ENCODE data around the gene GPR25. TPM values are rescaled to one million over a fixed set of nuclear protein-coding genes. Genes with fewer than 3 reads are reported as not detected.

GPR25 gene
- total RNA-seq, 1 experiment from 2014 or later, result not detected

- ChIA-PET POLR2A (no interaction called here), CTCF (interaction anchor here (0.6 to 5.1 kb wide), 22 partner anchors 8 to 357 kb away, joined by 3 to 33 read pairs (median 4); partner anchors contain the start of gene INAVA)
- no peak overlapping the region for H3K27ac Mint-ChIP-seq
- ATAC-seq, result peak; percentile 90
- no peaks in the 10 kb centered on the region for H3K27me3 Mint-ChIP-seq (ENCODE audit: low read depth)
- peaks cover 5% of the 10 kb centered on the region; the same call in 1 of the 2 replicates for H3K4me1 Mint-ChIP-seq
- no peak overlapping the region for H3K4me3 Mint-ChIP-seq
- no peaks in the 10 kb centered on the region for H3K9me3 Mint-ChIP-seq
- DNase-seq (ENCODE audit: low spot score), result peak; percentile 79
- H3K36me3 Mint-ChIP-seq, result peaks cover 14% of the 10 kb centered on the region
- TF ChIP-seq E2F5 (CRISPR knock-in tag; IDR thresholded peaks at IDR 0.05), result peak; percentile 68
- peak; percentile 82 for TF ChIP-seq ZNF423 (CRISPR knock-in tag; IDR thresholded peaks at IDR 0.05)
- no peak for TF ChIP-seq NFATC4 (CRISPR knock-in tag; IDR thresholded peaks at IDR 0.05)
- TF ChIP-seq, protein P1, sequence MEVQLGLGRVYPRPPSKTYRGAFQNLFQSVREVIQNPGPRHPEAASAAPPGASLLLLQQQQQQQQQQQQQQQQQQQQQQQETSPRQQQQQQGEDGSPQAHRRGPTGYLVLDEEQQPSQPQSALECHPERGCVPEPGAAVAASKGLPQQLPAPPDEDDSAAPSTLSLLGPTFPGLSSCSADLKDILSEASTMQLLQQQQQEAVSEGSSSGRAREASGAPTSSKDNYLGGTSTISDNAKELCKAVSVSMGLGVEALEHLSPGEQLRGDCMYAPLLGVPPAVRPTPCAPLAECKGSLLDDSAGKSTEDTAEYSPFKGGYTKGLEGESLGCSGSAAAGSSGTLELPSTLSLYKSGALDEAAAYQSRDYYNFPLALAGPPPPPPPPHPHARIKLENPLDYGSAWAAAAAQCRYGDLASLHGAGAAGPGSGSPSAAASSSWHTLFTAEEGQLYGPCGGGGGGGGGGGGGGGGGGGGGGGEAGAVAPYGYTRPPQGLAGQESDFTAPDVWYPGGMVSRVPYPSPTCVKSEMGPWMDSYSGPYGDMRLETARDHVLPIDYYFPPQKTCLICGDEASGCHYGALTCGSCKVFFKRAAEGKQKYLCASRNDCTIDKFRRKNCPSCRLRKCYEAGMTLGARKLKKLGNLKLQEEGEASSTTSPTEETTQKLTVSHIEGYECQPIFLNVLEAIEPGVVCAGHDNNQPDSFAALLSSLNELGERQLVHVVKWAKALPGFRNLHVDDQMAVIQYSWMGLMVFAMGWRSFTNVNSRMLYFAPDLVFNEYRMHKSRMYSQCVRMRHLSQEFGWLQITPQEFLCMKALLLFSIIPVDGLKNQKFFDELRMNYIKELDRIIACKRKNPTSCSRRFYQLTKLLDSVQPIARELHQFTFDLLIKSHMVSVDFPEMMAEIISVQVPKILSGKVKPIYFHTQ (CRISPR knock-in tag; IDR thresholded peaks at IDR 0.05), result no peak
- TF ChIP-seq, protein P2, sequence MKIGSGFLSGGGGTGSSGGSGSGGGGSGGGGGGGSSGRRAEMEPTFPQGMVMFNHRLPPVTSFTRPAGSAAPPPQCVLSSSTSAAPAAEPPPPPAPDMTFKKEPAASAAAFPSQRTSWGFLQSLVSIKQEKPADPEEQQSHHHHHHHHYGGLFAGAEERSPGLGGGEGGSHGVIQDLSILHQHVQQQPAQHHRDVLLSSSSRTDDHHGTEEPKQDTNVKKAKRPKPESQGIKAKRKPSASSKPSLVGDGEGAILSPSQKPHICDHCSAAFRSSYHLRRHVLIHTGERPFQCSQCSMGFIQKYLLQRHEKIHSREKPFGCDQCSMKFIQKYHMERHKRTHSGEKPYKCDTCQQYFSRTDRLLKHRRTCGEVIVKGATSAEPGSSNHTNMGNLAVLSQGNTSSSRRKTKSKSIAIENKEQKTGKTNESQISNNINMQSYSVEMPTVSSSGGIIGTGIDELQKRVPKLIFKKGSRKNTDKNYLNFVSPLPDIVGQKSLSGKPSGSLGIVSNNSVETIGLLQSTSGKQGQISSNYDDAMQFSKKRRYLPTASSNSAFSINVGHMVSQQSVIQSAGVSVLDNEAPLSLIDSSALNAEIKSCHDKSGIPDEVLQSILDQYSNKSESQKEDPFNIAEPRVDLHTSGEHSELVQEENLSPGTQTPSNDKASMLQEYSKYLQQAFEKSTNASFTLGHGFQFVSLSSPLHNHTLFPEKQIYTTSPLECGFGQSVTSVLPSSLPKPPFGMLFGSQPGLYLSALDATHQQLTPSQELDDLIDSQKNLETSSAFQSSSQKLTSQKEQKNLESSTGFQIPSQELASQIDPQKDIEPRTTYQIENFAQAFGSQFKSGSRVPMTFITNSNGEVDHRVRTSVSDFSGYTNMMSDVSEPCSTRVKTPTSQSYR (CRISPR knock-in tag; IDR thresholded peaks at IDR 0.05), result peak; percentile 63; the same call in 1 of the 2 replicates
- TF ChIP-seq CDX4 (CRISPR knock-in tag; IDR thresholded peaks at IDR 0.05; ENCODE audit: borderline replicate concordance), result no peak
- TF ChIP-seq HMGXB4 (CRISPR knock-in tag; IDR thresholded peaks at IDR 0.05), result peak; percentile 89
- no peak for TF ChIP-seq ZBTB21 (CRISPR knock-in tag; IDR thresholded peaks at IDR 0.05; ENCODE audit: borderline replicate concordance)
- TF ChIP-seq ZNF138 (CRISPR knock-in tag; conservative IDR thresholded peaks at IDR 0.05), result peak; percentile 89
- peak; percentile 62; the same call in 1 of the 2 replicates for TF ChIP-seq CREB1 (CRISPR knock-in tag; IDR thresholded peaks at IDR 0.05)
- 0 out of 2 replicates have a peak, but pooled peaks have one; percentile 43 for TF ChIP-seq SP1 (CRISPR knock-in tag; conservative IDR thresholded peaks at IDR 0.05)
- TF ChIP-seq SOX15 (CRISPR knock-in tag; IDR thresholded peaks at IDR 0.05), result no peak
- TF ChIP-seq ZNF232 (CRISPR knock-in tag; IDR thresholded peaks at IDR 0.05), result no peak
- TF ChIP-seq MAX (CRISPR knock-in tag; IDR thresholded peaks at IDR 0.05), result no peak
- TF ChIP-seq FOXK1 (CRISPR knock-in tag; IDR thresholded peaks at IDR 0.05), result no peak
- TF ChIP-seq, protein P3, sequence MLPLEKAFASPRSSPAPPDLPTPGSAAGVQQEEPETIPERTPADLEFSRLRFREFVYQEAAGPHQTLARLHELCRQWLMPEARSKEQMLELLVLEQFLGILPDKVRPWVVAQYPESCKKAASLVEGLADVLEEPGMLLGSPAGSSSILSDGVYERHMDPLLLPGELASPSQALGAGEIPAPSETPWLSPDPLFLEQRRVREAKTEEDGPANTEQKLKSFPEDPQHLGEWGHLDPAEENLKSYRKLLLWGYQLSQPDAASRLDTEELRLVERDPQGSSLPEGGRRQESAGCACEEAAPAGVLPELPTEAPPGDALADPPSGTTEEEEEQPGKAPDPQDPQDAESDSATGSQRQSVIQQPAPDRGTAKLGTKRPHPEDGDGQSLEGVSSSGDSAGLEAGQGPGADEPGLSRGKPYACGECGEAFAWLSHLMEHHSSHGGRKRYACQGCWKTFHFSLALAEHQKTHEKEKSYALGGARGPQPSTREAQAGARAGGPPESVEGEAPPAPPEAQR (CRISPR knock-in tag; IDR thresholded peaks at IDR 0.05), result no peak
- peak; percentile 42; the same call in 1 of the 2 replicates for TF ChIP-seq ZNF416 (CRISPR knock-in tag; IDR thresholded peaks at IDR 0.05)
- TF ChIP-seq NR3C1 (CRISPR knock-in tag; conservative IDR thresholded peaks at IDR 0.05; ENCODE audit: low read depth), result no peak
- TF ChIP-seq NR2C2 (CRISPR knock-in tag; IDR thresholded peaks at IDR 0.05), result no peak
- TF ChIP-seq ELF4 (CRISPR knock-in tag; IDR thresholded peaks at IDR 0.05; ENCODE audit: low read depth), result no peak
- TF ChIP-seq JAZF1 (CRISPR knock-in tag; IDR thresholded peaks at IDR 0.05), result no peak
- TF ChIP-seq ETV6 (CRISPR knock-in tag; IDR thresholded peaks at IDR 0.05), result peak; percentile 51; the same call in 1 of the 2 replicates
- TF ChIP-seq CTCF (IDR thresholded peaks at IDR 0.05), result peak; percentile 56; the same call in 1 of the 2 replicates
- TF ChIP-seq RELA (CRISPR knock-in tag; IDR thresholded peaks at IDR 0.05; ENCODE audit: borderline replicate concordance), result no peak
- no peak for TF ChIP-seq CBFB (CRISPR knock-in tag; IDR thresholded peaks at IDR 0.05; ENCODE audit: low read depth)
Measured at GRCh38 chr1:200916152-200916551, 43.4 kb downstream of the GPR25 start.

Measured in WTC11 (cell line).